Esophagus muscularis mucosa (tissue), 4 donors: ENCODE data around the gene KCNK16.

Source experiments
- CTCF ChIP-seq, 3 experiments: fragments of 200-600 bp in 2 of 3; fragments of 450-650 bp in 1 of 3; sonication (generic) in 2 of 3; IDR thresholded peaks; one replicate each; pipeline ENCODE4 v1.5.1; 2017 to 2019; ENCODE audit warnings: antibody characterized with exemption in 3 of 3, mild to moderate bottlenecking in 2 of 3, moderate library complexity in 1 of 3
- EP300 ChIP-seq: sonication (generic); formaldehyde crosslinking; IDR thresholded peaks from one replicate; pipeline ENCODE4 v1.6.1; 2017; ENCODE audit warnings: antibody characterized with exemption
- POLR2A ChIP-seq: fragments of 450-650 bp; IDR thresholded peaks from one replicate; pipeline ENCODE4 v1.6.1; 2017; ENCODE audit warnings: antibody characterized with exemption, moderate library complexity, mild to moderate bottlenecking, low read depth
- POLR2AphosphoS5 ChIP-seq, 2 donors: sonication (generic); formaldehyde crosslinking; IDR thresholded peaks; one replicate each; pipeline ENCODE4 v1.6.1; 2017; ENCODE audit warnings: antibody characterized with exemption in 2 of 2

GRCh38 chr6:39314273-39314795 is 8.2 kb downstream of the KCNK16 start, which contains the start of gene KCNK17:
- TF ChIP-seq CTCF (IDR thresholded peaks at IDR 0.05) (no peak), EP300 (no peak), POLR2A (no peak), POLR2AphosphoS5 (IDR thresholded peaks at IDR 0.05) (no peak)
